ENCODE data around the gene RIC8B.
A peak's percentile ranks its signal among the peaks of the same experiment; 100 is the strongest.
"Not testable (repeated sequence)": the region's sequence is repeated elsewhere in the genome, so short reads cannot be mapped to it uniquely, and the experiment has no call there.

Gene RIC8B

GRCh38 chr12:106903241-106903945 is 128.9 kb downstream of the RIC8B start:
- peak; percentile 58 for DNase-seq (ENCODE audit: low spot score)

DNA sequence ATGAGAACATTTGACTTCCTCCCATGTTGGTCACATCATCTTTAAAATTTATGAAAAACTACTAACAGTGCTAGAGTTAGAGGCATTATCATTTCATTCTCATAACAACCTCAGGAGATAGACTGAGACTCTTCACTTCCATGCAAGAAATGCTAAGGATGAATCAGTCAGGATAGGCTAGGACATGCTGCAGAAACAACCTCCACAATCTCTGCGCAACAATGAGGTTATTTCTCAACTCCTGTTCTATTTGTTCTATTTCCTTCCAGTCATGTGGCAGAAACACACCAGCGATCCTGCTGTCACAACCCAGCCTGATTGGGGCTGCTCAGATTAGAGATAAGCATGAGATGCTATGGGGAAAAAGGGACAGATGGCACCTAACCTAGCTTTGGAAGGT is 132.2 kb downstream of the RIC8B start:
- no peak for DNase-seq (ENCODE audit: low spot score)

DNA sequence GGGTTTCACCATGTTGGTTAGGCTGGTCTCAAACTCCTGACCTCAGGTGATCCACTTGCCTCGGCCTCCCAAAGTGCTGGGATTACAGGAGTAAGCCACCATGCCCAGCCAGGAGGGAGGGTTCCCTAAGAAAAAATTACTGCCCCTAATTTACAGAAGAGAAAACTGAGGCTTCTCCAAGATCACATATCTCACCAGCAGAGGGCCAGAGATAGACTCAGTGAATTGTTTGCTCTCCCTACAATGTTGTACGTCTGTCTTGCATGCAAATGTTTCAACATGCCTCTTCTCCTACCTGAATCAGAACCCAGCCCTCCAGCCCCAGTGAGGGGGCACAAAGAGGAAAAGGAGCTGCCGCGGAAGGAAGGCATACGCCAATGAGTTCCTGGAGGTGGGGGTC is 132.9 kb downstream of the RIC8B start:
- peak; percentile 28 for DNase-seq (ENCODE audit: low spot score)

DNA sequence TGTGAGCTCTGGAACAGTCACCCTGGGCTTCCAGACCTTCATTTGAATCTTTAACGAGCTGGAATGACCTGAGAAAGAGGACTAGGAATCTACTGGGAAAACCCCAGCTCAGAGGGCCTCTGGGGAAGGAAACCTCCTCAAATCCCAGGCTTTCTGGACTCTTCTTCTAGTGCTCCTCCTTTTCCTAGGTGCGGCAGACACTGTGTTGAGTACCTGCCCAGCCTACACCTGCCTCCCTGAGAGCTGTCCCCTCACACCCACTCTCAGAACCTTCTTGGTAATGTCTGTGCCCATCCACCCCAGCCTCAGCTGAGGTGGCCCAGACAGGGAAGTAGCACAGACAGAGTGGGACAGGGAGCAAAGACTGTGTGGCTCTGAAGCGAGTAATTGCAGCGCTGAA is 133.4 kb downstream of the RIC8B start:
- no peak for DNase-seq (ENCODE audit: low spot score)

GRCh38 chr12:106908561-106908960 is 134.1 kb downstream of the RIC8B start:
- DNase-seq (ENCODE audit: low spot score) = no peak

DNA sequence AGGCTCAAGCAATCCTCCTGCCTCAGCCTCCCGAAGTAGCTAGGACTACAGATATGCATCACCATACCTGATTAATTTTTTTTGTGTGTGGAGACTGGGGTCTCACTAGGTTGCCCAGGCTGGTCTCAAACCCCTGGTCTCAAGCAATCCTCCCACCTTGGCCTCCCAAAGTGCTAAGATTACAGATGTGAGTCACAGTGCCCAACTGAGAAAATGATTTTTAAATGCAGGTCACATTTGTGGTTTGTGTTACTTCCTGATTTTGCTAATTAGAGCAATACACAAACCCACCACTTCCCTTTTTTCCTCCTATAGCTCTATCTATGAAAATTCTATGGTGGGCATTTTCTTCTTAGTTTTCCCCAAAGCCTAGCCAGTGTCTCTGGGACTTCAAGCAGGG is 135.7 kb downstream of the RIC8B start:
- peak; percentile 15 for DNase-seq (ENCODE audit: low spot score)

- no peak for DNase-seq (ENCODE audit: low spot score)
Observed at GRCh38 chr12:106911581-106911980, 137.1 kb downstream of the RIC8B start.

- DNase-seq (ENCODE audit: low spot score) = no peak
Observed at GRCh38 chr12:106913456-106913855, 139.0 kb downstream of the RIC8B start.

- DNase-seq (ENCODE audit: low spot score) = peak; percentile 48
Observed at GRCh38 chr12:106914796-106915634, 140.5 kb downstream of the RIC8B start.

DNA sequence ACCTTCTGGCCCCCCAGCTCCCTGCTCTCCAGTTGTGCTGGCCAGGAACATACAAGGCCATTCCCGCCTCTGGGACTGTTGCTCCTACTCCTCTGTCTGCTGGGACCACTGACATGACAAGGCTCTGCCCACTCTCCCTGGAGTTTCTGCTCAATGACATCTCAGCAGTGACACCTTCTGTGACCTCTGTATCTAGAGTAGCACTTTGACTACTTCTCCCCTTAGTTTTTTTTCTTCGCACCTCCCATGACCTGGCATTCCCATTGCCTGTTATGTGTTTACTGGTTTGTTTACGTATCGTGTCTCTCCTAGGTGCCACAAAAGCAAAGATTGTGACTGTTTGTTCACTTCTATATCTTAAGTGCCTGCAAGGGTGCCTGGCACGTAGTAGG is 141.1 kb downstream of the RIC8B start:
- DNase-seq (ENCODE audit: low spot score) = no peak

DNA sequence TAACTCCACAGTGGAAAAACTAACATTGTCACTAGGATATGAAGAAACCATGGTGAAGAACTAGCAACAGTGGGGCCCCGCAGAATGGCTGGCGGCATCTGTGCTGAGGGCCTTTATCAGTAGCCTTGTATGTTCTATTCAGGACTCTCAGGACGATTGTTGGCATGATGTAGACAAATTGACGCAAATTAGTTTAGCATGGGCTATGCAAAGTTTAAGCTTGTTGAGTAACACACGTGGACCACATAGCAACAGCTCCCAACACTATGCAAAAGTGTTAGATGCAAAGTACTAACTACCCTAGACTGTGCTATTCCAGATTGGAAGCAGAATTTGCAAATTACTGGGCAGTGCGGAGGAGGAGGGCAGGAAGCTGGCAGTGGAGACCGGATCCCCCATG is 143.0 kb downstream of the RIC8B start:
- DNase-seq (ENCODE audit: low spot score) = no peak

DNA sequence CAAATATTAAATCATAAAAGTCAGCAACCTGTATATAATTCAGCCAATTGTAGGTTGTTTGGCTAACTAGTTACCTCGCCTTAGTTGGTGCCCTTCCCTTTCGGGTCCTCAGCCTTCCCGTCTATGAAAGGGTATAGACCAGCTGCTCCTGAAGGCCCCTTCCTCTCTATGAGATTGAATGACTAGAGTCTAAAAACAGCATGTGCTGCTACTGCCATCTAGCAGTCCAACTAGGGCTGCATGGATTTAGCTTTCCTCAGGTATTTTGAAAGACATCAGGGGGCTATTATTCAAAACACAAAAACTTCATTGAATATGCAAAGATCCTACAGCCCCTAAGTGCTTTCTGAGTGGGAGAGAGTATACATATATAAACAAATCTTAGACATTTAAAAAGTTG is 144.3 kb downstream of the RIC8B start:
- DNase-seq (ENCODE audit: low spot score) = no peak

DNA sequence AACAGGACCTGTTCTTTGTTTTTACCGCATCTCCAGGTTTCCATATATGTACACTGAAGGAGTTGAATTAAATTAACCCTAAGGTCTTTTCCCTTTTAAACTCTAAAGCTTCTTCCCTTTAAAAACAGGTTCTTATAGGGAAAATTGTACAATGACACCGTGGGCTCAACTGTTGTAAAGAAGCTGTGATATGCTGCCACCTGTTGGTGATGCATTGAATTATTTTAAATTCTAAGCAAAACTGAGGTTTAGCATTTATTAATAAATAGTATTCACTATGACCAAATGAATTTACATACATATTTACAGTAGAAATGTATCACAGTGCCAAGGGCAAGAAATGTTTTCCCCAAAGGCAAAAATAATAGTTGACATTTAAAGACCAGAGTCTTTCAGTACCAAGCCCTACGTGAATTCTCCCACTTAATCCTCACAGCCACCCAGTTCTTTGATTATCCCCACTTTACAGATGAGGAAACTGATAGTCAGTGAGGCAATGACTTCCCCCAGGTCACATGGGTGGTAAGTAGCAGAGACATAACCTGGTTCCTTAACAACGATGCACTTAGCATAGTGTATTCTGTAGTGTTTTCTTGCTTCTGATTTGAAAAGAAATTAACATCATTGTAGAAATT is 145.5 kb downstream of the RIC8B start:
- peak; percentile 36 for DNase-seq (ENCODE audit: low spot score)

- DNase-seq (ENCODE audit: low spot score) = not testable (repeated sequence)
Observed at GRCh38 chr12:106921976-106922375, 147.5 kb downstream of the RIC8B start.

DNA sequence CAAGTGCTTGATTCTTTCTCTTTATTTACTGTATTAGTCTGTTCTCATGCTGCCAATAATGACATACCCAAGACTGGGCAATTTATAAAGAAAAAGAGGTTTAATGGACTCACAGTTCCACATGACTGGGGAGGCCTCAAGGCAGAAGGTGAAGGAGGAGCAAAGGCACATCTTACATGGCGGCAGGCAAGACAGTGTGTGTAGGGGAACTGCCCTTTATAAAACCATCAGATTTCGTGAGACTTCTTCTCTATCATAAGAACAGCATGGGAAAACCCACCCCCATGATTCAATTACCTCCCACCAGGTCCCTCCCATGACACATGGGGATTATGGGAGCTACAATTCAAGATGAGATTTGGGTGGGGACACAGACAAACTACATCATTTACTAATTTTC is 149.1 kb downstream of the RIC8B start:
- not testable (repeated sequence) for DNase-seq (ENCODE audit: low spot score)

DNA sequence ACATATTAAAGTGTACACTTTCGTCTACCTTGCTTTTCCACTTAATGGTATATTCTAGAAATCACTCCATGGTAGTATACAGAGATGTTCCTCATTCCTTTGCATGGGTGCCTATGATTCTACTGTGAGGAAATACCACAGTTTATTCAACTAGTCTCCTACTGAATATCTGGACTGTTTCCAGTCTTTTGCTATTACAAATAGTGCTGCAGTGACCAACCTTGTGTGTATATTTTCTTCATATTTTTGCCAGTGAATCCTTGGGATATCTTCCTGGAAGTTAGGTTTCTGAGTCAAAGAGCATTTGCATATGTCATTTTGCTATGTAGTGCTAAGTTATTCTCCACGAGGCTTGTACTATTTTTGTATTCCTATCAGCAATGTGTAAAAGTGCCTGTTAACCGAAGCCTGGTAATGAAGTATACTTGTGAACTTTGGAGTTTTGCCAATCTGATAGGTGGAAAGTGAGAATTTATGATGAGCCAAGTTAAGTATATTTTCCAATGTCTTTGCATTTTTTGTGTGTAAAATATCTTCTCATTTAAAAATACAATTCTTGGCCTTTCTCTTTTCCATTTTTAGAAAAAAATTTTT is 149.9 kb downstream of the RIC8B start:
- no peak for DNase-seq (ENCODE audit: low spot score)

- no peak for DNase-seq (ENCODE audit: low spot score)
Observed at GRCh38 chr12:106926657-106927056, 152.2 kb downstream of the RIC8B start.

DNA sequence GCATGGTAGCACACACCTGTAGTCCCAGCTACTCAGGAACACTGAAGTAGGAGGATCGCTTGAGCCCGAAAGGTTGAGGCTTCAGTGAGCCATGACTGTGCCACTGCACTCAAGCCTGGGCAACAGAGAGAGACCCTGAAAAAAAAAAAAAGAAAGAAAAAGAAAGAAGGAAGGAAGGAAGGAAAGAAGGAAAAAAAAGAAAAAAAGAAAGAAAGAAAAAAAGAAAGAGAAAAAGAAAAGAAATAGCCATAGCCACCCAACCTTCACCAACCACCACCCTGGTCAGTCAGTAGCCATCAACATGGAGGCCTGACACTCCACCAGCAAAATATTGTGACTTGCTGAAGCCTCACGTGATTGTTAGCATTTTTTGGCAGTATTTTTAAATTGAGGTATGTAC is 159.8 kb downstream of the RIC8B start:
- no peak for DNase-seq (ENCODE audit: low spot score)
